HG02642 (cell line): Measurements from ENCODE around the gene PACS1.

Experiments used
- ATAC-seq: cut with Tn5 transposase; IDR thresholded peaks from one replicate; pipeline ENCODE4 v1.9.1; 2021; ENCODE audit warnings: mild to moderate bottlenecking; ENCODE audit not compliant: unreplicated experiment, poor library complexity

Gene PACS1

GRCh38 chr11:66048547-66049323 is 21.3 kb upstream of the PACS1 start, which contains the start of gene GAL3ST3:
GAL3ST3 (minus strand) TSS chr11:66049161; CDS start chr11:66045415, 3,746 bp downstream.
- ATAC-seq: no peak

GRCh38 chr11:66050581-66051231 is 19.4 kb upstream of the PACS1 start:
- no peak for ATAC-seq

- no peak for ATAC-seq
These were observed 18.7 kb upstream of the PACS1 start for GRCh38 chr11:66051371-66051765.

GRCh38 chr11:66051766-66052663 is 18.1 kb upstream of the PACS1 start, which contains the start of gene SF3B2:
SF3B2 (plus strand) TSS chr11:66052364; CDS start chr11:66052385, 21 bp downstream.
- peak; percentile 93 for ATAC-seq

- ATAC-seq: no peak
These were observed 17.4 kb upstream of the PACS1 start for GRCh38 chr11:66052664-66052982.

- ATAC-seq: no peak
These were observed 15.1 kb upstream of the PACS1 start for GRCh38 chr11:66055021-66055420.

GRCh38 chr11:66056501-66056900 is 13.6 kb upstream of the PACS1 start:
- no peak for ATAC-seq

GRCh38 chr11:66059966-66060680 is 9.9 kb upstream of the PACS1 start:
- no peak for ATAC-seq

GRCh38 chr11:66061268-66061667 is 8.8 kb upstream of the PACS1 start:
- ATAC-seq: no peak

- no peak for ATAC-seq
These were observed 7.7 kb upstream of the PACS1 start for GRCh38 chr11:66062408-66062807.

GRCh38 chr11:66063900-66064299 is 6.2 kb upstream of the PACS1 start:
- no peak for ATAC-seq

GRCh38 chr11:66064571-66064970 is 5.5 kb upstream of the PACS1 start:
- ATAC-seq: no peak

- ATAC-seq: no peak
These were observed 3.3 kb upstream of the PACS1 start for GRCh38 chr11:66066751-66067150.

GRCh38 chr11:66067640-66068039 is 2.4 kb upstream of the PACS1 start:
- ATAC-seq: no peak

GRCh38 chr11:66068154-66068821 is 1.8 kb upstream of the PACS1 start:
- ATAC-seq: no peak

GRCh38 chr11:66068923-66069714 is 953 bp upstream of the PACS1 start:
- peak; percentile 23 for ATAC-seq

GRCh38 chr11:66070604-66071380 is 720 bp downstream of the PACS1 start:
- ATAC-seq: peak; percentile 18

GRCh38 chr11:66071381-66071801 is 1.3 kb downstream of the PACS1 start:
- ATAC-seq: no peak
